Endothelial cell of umbilical vein (primary cell): ENCODE measurements around the gene GINS3. TPM values are rescaled to one million over a fixed set of nuclear protein-coding genes. Genes with fewer than 3 reads are reported as not detected.

Source experiments
- BruUV-seq: library from RNA; stranded (reverse); fragments of 400-500 nt; replicated peaks from 2 replicates; lab custom pipeline; 2021; lab: Mats Ljungman, UMichigan
- CTCF ChIA-PET: fragments of 300-600, 350-600 bp; sonication (Branson Sonifier 250); formaldehyde crosslinking; loops from one replicate; lab custom pipeline; 2021; ENCODE audit warnings: antibody characterized with exemption, inconsistent platforms; lab: Charles Lee
- POLR2A ChIA-PET: fragments of 300-600, 350-600 bp; sonication (Branson Sonifier 250); formaldehyde crosslinking; loops from one replicate; lab custom pipeline; 2021; ENCODE audit warnings: antibody characterized with exemption, inconsistent platforms; lab: Charles Lee
- DNase-seq: peaks from one replicate; pipeline ENCODE4 v3.0.0-alpha.2; 2011; ENCODE audit warnings: low read depth, low spot score
- FAIRE-seq: peaks from 2 replicates; lab custom pipeline; 2011; peaks lifted over from hg19 to GRCh38; lab: Jason Lieb, UNC
- H2AFZ ChIP-seq: 2 replicates; pipeline ENCODE4 v1.6.0; 2012; ENCODE audit warnings: low read depth, low read length, control low read depth, inconsistent platforms
- H3K27ac ChIP-seq: 2 replicates; pipeline ENCODE4 v1.5.1; 2011; ENCODE audit warnings: low read depth, mild to moderate bottlenecking, control low read depth, low read length, moderate library complexity; ENCODE audit not compliant: insufficient read depth
- H3K27me3 ChIP-seq, 2 experiments: 2 replicates each; pipeline versions ENCODE4 v1.6.0 to v1.6.1; 2011; ENCODE audit warnings: low read length in 2 of 2, mixed read lengths in 1 of 2; ENCODE audit not compliant: control insufficient read depth in 2 of 2, insufficient read depth in 2 of 2
- H3K36me3 ChIP-seq, 2 experiments: 2 replicates in 1 of 2; 3 replicates in 1 of 2; pipeline ENCODE4 v1.5.1; 2011; ENCODE audit warnings: low read length in 2 of 2, mild to moderate bottlenecking in 1 of 2, moderate library complexity in 1 of 2; ENCODE audit not compliant: control insufficient read depth in 2 of 2, insufficient read depth in 2 of 2; ENCODE audit errors: extremely low read depth in 1 of 2
- H3K4me1 ChIP-seq: 3 replicates; pipeline ENCODE4 v1.5.1; 2011; ENCODE audit warnings: mild to moderate bottlenecking, low read length; ENCODE audit not compliant: control insufficient read depth, insufficient read depth; ENCODE audit errors: extremely low read depth
- H3K4me2 ChIP-seq: 2 replicates; pipeline ENCODE4 v1.6.1; 2011; ENCODE audit warnings: low read length, control low read depth, mixed read lengths; ENCODE audit not compliant: insufficient read depth
- H3K4me3 ChIP-seq, 3 experiments: fragments of 200-600 bp in 1 of 3; sonication (generic), shearing (Covaris generic) in 1 of 3; replicated peaks in 1 of 3; 2 replicates each; pipeline ENCODE4 v1.5.1; 2011 to 2016; ENCODE audit warnings: control low read depth in 3 of 3, low read length in 3 of 3, mild to moderate bottlenecking in 2 of 3, inconsistent platforms in 1 of 3, low read depth in 1 of 3, moderate library complexity in 1 of 3; ENCODE audit not compliant: insufficient read depth in 1 of 3
- H3K79me2 ChIP-seq: 2 replicates; pipeline ENCODE4 v1.6.0; 2012; ENCODE audit warnings: low read length, inconsistent platforms; ENCODE audit not compliant: control insufficient read depth, insufficient read depth
- H3K9ac ChIP-seq: replicated peaks from 2 replicates; pipeline ENCODE3; 2011; ENCODE audit warnings: low read length, control low read depth; ENCODE audit not compliant: insufficient read depth; ENCODE audit errors: extremely low read depth
- H3K9me1 ChIP-seq: replicated peaks from 3 replicates; pipeline ENCODE4 v1.6.0; 2011; ENCODE audit warnings: mild to moderate bottlenecking, low read length; ENCODE audit not compliant: control insufficient read depth, insufficient read depth; ENCODE audit errors: extremely low read depth
- H3K9me3 ChIP-seq: replicated peaks from 2 replicates; pipeline ENCODE4 v1.5.1; 2012; ENCODE audit warnings: low read length, inconsistent platforms; ENCODE audit not compliant: control insufficient read depth, insufficient read depth
- H4K20me1 ChIP-seq: replicated peaks from 2 replicates; pipeline ENCODE3; 2011; ENCODE audit warnings: mild to moderate bottlenecking, low read length; ENCODE audit not compliant: control insufficient read depth, insufficient read depth; ENCODE audit errors: extremely low read depth
- CTCF ChIP-seq, 2 donors: IDR thresholded peaks; 1 replicate in 1 of 2; 2 replicates in 1 of 2; pipeline ENCODE4 v1.5.1; 2011; ENCODE audit warnings: low read length in 2 of 2, mild to moderate bottlenecking in 2 of 2, moderate library complexity in 2 of 2, control low read depth in 1 of 2, inconsistent platforms in 1 of 2, low read depth in 1 of 2; ENCODE audit not compliant: insufficient read depth in 1 of 2; ENCODE audit errors: extremely low read depth in 1 of 2
- FOS ChIP-seq: IDR thresholded peaks from 2 replicates; pipeline ENCODE4 v1.6.1; 2011; ENCODE audit warnings: mild to moderate bottlenecking, low read length, moderate library complexity, borderline replicate concordance; ENCODE audit not compliant: insufficient read depth
- GATA2 ChIP-seq: IDR thresholded peaks from 2 replicates; pipeline ENCODE4 v1.7.0; 2011; ENCODE audit warnings: low read depth, mild to moderate bottlenecking, moderate library complexity, mixed read lengths, low read length; ENCODE audit not compliant: insufficient read length, insufficient read depth
- POLR2A ChIP-seq: IDR thresholded peaks from 2 replicates; pipeline ENCODE4 v1.6.1; 2012; ENCODE audit warnings: low read depth, mild to moderate bottlenecking, control low read depth, low read length
- POLR2AphosphoS5 ChIP-seq: IDR thresholded peaks from 2 replicates; pipeline ENCODE4 v1.6.1; 2012; ENCODE audit warnings: low read depth, mild to moderate bottlenecking, control low read depth, low read length, moderate library complexity; ENCODE audit not compliant: insufficient read depth
- dilution Hi-C: fragments of 300-500 bp; cut with MboI; formaldehyde crosslinking; loops from one replicate; pipeline ENCODE4 v1.15.0; 2019; ENCODE audit warnings: low sequenced_read_pairs; ENCODE audit not compliant: extremely low pct_ligation_motif_present
- intact Hi-C: fragments of 100-400 bp; cut with micrococcal nuclease; formaldehyde crosslinking; loops from one replicate; pipeline ENCODE4 v1.10.0; 2022
- polyA plus RNA-seq, 4 experiments: library from polyadenylated mRNA; depleted of rRNA in 3 of 4; stranded (reverse) in 3 of 4; unstranded in 1 of 4; fragments of >200 nt; gene quantifications; 2 replicates each; pipeline versions ENCODE4 v1.2.1 to v1.2.3, GENCODE V29; 2011 to 2012; ENCODE audit warnings: missing spikeins in 1 of 4
- total RNA-seq: library from RNA; stranded (reverse); gene quantifications from 2 replicates; pipeline ENCODE4 v1.2.3, GENCODE V29; 2021

Gene GINS3
- total and polyA plus RNA-seq, 2 donors (not counting 3 experiments of a cell fraction or from before 2014, with no cell fraction given): 17.2 to 24.1 TPM

- H3K4me1 ChIP-seq: peaks cover 15% of the 10 kb centered on the region
- ChIA-PET POLR2A (no interaction called here), CTCF (interaction anchor here (0.6 to 2.6 kb wide), 9 partner anchors 9 to 252 kb away, joined by 3 to 12 read pairs (median 4); no protein-coding TSS in a partner anchor)
- H3K4me3 ChIP-seq: no peak overlapping the region
- dilution Hi-C loops: no loop called here
- H3K9ac ChIP-seq: peak overlapping the region; percentile 46
- peak; percentile 90 for DNase-seq
- peak overlapping the region; percentile 58 for H2AFZ ChIP-seq
- no TSS peak for BruUV-seq
- intact Hi-C loops: loop anchor here (1.0 kb wide), 1 partner anchor 31 kb away; no protein-coding TSS in a partner anchor
- no peaks in the 10 kb centered on the region for H3K79me2 ChIP-seq
- H3K27ac ChIP-seq: peak overlapping the region; percentile 79
- FAIRE-seq: peak; percentile 89
- no peak for TF ChIP-seq POLR2A
- TF ChIP-seq FOS: peak; percentile 67
- no peak for TF ChIP-seq GATA2
- TF ChIP-seq POLR2AphosphoS5: peak; percentile 25
- no peak for TF ChIP-seq CTCF (IDR thresholded peaks at IDR 0.05; ENCODE audit: extremely low read depth in 1 of 2, insufficient read depth in 1 of 2, low read depth in 1 of 2, low read length in 2 of 2)
- peaks cover 0 to 3% of the 10 kb centered on the region in 2 experiments for H3K36me3 ChIP-seq
- peak overlapping the region; percentile 43 for H3K4me2 ChIP-seq
- H4K20me1 ChIP-seq: no peaks in the 10 kb centered on the region
- no peaks in the 10 kb centered on the region for H3K27me3 ChIP-seq
- H3K9me3 ChIP-seq: no peaks in the 10 kb centered on the region
- H3K9me1 ChIP-seq: no peaks in the 10 kb centered on the region
These were observed 17.2 kb downstream of the GINS3 start for GRCh38 chr16:58409316-58409973.
